ENCODE data around the gene CARMIL1. TPM values are rescaled to one million over a fixed set of nuclear protein-coding genes. Genes with fewer than 3 reads are reported as not detected.

Gene CARMIL1
- total RNA-seq, 1 experiment from 2014 or later: 20.3 TPM

- no peak for DNase-seq (ENCODE audit: low read depth)
These were observed 334.2 kb downstream of the CARMIL1 start for GRCh38 chr6:25613415-25613814.

- DNase-seq (ENCODE audit: low read depth): no peak
These were observed 334.9 kb downstream of the CARMIL1 start for GRCh38 chr6:25614052-25614451.

- no peak for DNase-seq (ENCODE audit: low read depth)
These were observed 336.3 kb downstream of the CARMIL1 start for GRCh38 chr6:25615471-25615870.

- DNase-seq (ENCODE audit: low read depth): no peak
These were observed 338.8 kb downstream of the CARMIL1 start for GRCh38 chr6:25617997-25618396.

GRCh38 chr6:25619217-25619616 lies 340.0 kb downstream of the CARMIL1 start:
- no peak for DNase-seq (ENCODE audit: low read depth)

GRCh38 chr6:25620391-25620790 lies 341.2 kb downstream of the CARMIL1 start:
- no peak for DNase-seq (ENCODE audit: low read depth)

- no peak for DNase-seq (ENCODE audit: low read depth)
These were observed 343.9 kb downstream of the CARMIL1 start for GRCh38 chr6:25623065-25623464.

- DNase-seq (ENCODE audit: low read depth): no peak
These were observed 344.7 kb downstream of the CARMIL1 start for GRCh38 chr6:25623879-25624278.

- no peak for DNase-seq (ENCODE audit: low read depth)
These were observed 347.8 kb downstream of the CARMIL1 start for GRCh38 chr6:25627001-25627400.

GRCh38 chr6:25628471-25629197 lies 349.5 kb downstream of the CARMIL1 start:
- DNase-seq (ENCODE audit: low read depth): no peak

GRCh38 chr6:25629198-25629576 lies 350.0 kb downstream of the CARMIL1 start:
- DNase-seq (ENCODE audit: low read depth): no peak

GRCh38 chr6:25630508-25631278 lies 351.5 kb downstream of the CARMIL1 start:
- DNase-seq (ENCODE audit: low read depth): no peak

GRCh38 chr6:25635886-25636317 lies 356.7 kb downstream of the CARMIL1 start:
- DNase-seq (ENCODE audit: low read depth): no peak

GRCh38 chr6:25637211-25637610 lies 358.0 kb downstream of the CARMIL1 start:
- DNase-seq (ENCODE audit: low read depth): no peak

- no peak for DNase-seq (ENCODE audit: low read depth)
These were observed 358.8 kb downstream of the CARMIL1 start for GRCh38 chr6:25637960-25638434.

- no peak for DNase-seq (ENCODE audit: low read depth)
These were observed 360.5 kb downstream of the CARMIL1 start for GRCh38 chr6:25639653-25640052.

- no peak for DNase-seq (ENCODE audit: low read depth)
These were observed 361.3 kb downstream of the CARMIL1 start for GRCh38 chr6:25640446-25640845.

- DNase-seq (ENCODE audit: low read depth): no peak
These were observed 361.7 kb downstream of the CARMIL1 start for GRCh38 chr6:25640891-25641290.

- no peak for DNase-seq (ENCODE audit: low read depth)
These were observed 362.2 kb downstream of the CARMIL1 start for GRCh38 chr6:25641377-25641776.

GRCh38 chr6:25641940-25642666 lies 362.9 kb downstream of the CARMIL1 start:
- no peak for DNase-seq (ENCODE audit: low read depth)

- DNase-seq (ENCODE audit: low read depth): no peak
These were observed 363.6 kb downstream of the CARMIL1 start for GRCh38 chr6:25642667-25643328.

- DNase-seq (ENCODE audit: low read depth): no peak
These were observed 366.7 kb downstream of the CARMIL1 start for GRCh38 chr6:25645916-25646315.

Data from M059J (cell line).